Esophagus squamous epithelium (tissue), 5 donors: Measurements from ENCODE around the gene SLC22A16. TPM values are rescaled to one million over a fixed set of nuclear protein-coding genes. Genes with fewer than 3 reads are reported as not detected.
A peak's percentile ranks its signal among the peaks of the same experiment; 100 is the strongest.

ENCODE experiments used
- DNase-seq: peaks from one replicate; lab custom pipeline; 2025; lab: John Stamatoyannopoulos, UW
- H3K27ac ChIP-seq, 4 donors: fragments of 200-600 bp; sonication (generic); one replicate each; pipeline ENCODE4 v1.5.1; 2016 to 2019; ENCODE audit warnings: mild to moderate bottlenecking in 1 of 4
- H3K27me3 ChIP-seq, 4 donors: fragments of 200-600 bp; sonication (generic); 1 replicate in 3 of 4; 2 replicates in 1 of 4; pipeline versions ENCODE4 v1.5.1 to v1.6.0; 2017 to 2021; ENCODE audit warnings: antibody characterized with exemption in 1 of 4
- H3K36me3 ChIP-seq, 3 donors: fragments of 200-600 bp; sonication (generic); one replicate each; pipeline ENCODE4 v1.5.1; 2016 to 2019
- H3K4me1 ChIP-seq, 3 donors: fragments of 200-600 bp; sonication (generic); one replicate each; pipeline ENCODE4 v1.5.1; 2017 to 2019
- H3K4me3 ChIP-seq, 4 donors: fragments of 200-600 bp; sonication (generic); 1 replicate in 3 of 4; 2 replicates in 1 of 4; pipeline ENCODE4 v1.5.1; 2016 to 2019; ENCODE audit warnings: mild to moderate bottlenecking in 2 of 4, moderate library complexity in 1 of 4
- H3K9me3 ChIP-seq, 3 donors: fragments of 200-600 bp; sonication (generic); one replicate each; pipeline ENCODE4 v1.5.1; 2016 to 2019
- POLR2A ChIP-seq, 4 donors: fragments of 450-650 bp; IDR thresholded peaks; one replicate each; pipeline ENCODE4 v1.6.1; 2017; ENCODE audit warnings: antibody characterized with exemption in 4 of 4, mild to moderate bottlenecking in 4 of 4, moderate library complexity in 3 of 4
- WGBS, 2 donors: methylation state at CpG; one replicate each; pipeline ENCODE4 v1.1.5; 2018; 5-methylcytosine and 5-hydroxymethylcytosine counted together
- intact Hi-C: fragments of 100-400 bp; cut with DNase I; formaldehyde crosslinking; loops from one replicate; pipeline ENCODE4 v1.15.0; 2022
- total RNA-seq, 4 donors: library from RNA; depleted of rRNA; stranded (reverse); fragments of >200 nt; gene quantifications; one replicate each; pipeline ENCODE4 v1.1.0, GENCODE V29; 2016
- TF ChIP-seq, protein P1 (sequence below), 6 experiments: fragments of 450-650 bp in 4 of 6; fragments of 200-600 bp in 2 of 6; sonication (generic) in 2 of 6; IDR thresholded peaks; one replicate each; pipeline ENCODE4 v1.5.1; 2016 to 2019; ENCODE audit warnings: antibody characterized with exemption in 6 of 6, mild to moderate bottlenecking in 4 of 6, moderate library complexity in 4 of 6
- donor health status: DM: yes; HTN: yes; CAD: no.

The SLC22A16 gene
- total RNA-seq, 4 donors from 2014 or later, result 0.38 TPM; not detected in 3

DNA sequence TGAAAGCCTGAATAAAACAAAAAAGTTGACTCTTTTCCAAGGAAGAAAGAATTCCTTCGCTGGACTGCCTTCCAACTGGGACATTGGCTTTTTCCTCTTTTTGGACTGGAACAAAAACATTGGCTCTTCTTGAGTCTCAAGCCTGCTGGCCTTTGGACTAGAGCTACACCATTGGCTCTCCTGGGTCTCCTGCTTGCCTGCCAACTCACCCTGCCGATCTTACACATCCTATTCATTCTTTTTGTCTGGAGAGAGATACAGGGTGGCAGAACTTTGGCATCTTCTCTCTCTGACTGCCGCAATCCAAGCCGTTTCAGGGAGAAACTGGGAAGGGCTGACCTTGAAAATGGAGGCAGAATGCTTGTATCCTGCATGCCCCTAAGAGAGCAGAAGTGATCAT lies 81.2 kb downstream of the SLC22A16 start:
- no peak for TF ChIP-seq POLR2A (IDR thresholded peaks at IDR 0.05)
- TF ChIP-seq, protein P1, sequence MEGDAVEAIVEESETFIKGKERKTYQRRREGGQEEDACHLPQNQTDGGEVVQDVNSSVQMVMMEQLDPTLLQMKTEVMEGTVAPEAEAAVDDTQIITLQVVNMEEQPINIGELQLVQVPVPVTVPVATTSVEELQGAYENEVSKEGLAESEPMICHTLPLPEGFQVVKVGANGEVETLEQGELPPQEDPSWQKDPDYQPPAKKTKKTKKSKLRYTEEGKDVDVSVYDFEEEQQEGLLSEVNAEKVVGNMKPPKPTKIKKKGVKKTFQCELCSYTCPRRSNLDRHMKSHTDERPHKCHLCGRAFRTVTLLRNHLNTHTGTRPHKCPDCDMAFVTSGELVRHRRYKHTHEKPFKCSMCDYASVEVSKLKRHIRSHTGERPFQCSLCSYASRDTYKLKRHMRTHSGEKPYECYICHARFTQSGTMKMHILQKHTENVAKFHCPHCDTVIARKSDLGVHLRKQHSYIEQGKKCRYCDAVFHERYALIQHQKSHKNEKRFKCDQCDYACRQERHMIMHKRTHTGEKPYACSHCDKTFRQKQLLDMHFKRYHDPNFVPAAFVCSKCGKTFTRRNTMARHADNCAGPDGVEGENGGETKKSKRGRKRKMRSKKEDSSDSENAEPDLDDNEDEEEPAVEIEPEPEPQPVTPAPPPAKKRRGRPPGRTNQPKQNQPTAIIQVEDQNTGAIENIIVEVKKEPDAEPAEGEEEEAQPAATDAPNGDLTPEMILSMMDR (IDR thresholded peaks at IDR 0.05), result no peak
- 43 to 46% methylated on average over 3 to 4 of the region's 4 CpGs for WGBS, 2 donors
- no peaks in the 10 kb centered on the region for H3K9me3 ChIP-seq
- no peak for DNase-seq
- intact Hi-C loops, result loop anchor here (10.0 kb wide), 3 partner anchors 210 to 870 kb away; partner anchors contain the start of gene CDC40
- H3K4me1 ChIP-seq, result peaks cover 0 to 17% (median 0%) of the 10 kb centered on the region in 3 donors
- no peaks in the 10 kb centered on the region for H3K27me3 ChIP-seq
- no peak overlapping the region for H3K4me3 ChIP-seq
- H3K36me3 ChIP-seq, result no peaks in the 10 kb centered on the region
- peak overlapping the region in 1 of 4 donors; percentile 7 for H3K27ac ChIP-seq

DNA sequence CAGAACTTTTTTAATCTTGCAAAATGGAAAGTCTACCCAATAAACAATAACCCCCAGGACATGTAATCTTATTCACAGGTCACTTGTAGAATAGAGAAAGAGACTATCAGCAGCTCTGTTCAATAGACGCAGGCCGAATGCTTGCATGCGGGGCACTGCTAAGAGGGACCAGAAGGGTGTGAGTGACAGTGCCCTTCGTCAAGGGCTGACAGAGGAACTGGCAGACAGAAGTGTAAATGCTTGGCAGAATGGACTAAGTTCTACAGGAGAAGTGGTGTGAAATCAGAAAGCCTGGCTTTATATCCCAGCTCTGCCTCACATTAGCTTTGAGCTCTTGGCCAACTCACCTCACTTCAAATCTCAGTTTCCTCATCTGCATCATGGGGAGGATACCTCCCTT lies 82.0 kb downstream of the SLC22A16 start:
- H3K36me3 ChIP-seq, result no peaks in the 10 kb centered on the region
- intact Hi-C loops, result loop anchor here (10.0 kb wide), 3 partner anchors 210 to 870 kb away; partner anchors contain the start of gene CDC40
- DNase-seq, result no peak
- H3K4me3 ChIP-seq, result no peak overlapping the region
- TF ChIP-seq POLR2A (IDR thresholded peaks at IDR 0.05), result no peak
- TF ChIP-seq, protein P1 (IDR thresholded peaks at IDR 0.05), result no peak
- WGBS, 2 donors, result 92 to 94% methylated on average over 4 of the region's 4 CpGs
- peaks cover 0 to 8% (median 0%) of the 10 kb centered on the region in 3 donors for H3K4me1 ChIP-seq
- H3K27ac ChIP-seq, result peak overlapping the region in 1 of 4 donors; percentile 7
- H3K9me3 ChIP-seq, result no peaks in the 10 kb centered on the region
- no peaks in the 10 kb centered on the region for H3K27me3 ChIP-seq

DNA sequence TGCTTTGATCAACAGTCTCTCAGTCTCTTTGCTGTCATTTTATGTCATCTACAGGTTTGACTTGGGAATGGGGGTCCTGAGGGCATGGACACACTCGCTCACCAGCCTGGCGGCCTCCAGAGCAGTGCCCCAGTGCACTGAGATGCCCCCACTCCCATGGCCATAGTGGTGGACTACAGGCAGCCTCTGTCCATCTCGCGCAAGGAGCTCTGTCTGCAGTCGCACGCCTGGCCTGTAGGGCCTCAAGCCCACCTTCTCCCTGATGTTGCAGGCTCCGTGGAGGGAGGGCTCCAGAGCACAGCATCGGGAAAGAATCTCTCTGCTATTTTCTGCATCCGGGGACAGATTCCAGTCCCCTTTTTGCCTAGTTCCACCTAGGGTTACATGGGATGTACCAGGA lies 83.7 kb downstream of the SLC22A16 start:
- DNase-seq, result no peak
- Histone ChIP-seq H3K36me3 (no peaks in the 10 kb centered on the region), H3K27ac (no peak overlapping the region), H3K27me3 (no peaks in the 10 kb centered on the region), H3K4me3 (no peak overlapping the region), H3K4me1 (peaks cover 0 to 5% (median 0%) of the 10 kb centered on the region in 3 donors), H3K9me3 (no peaks in the 10 kb centered on the region)
- 80 to 83% methylated on average over 1 to 8 of the region's 9 CpGs for WGBS, 2 donors
- TF ChIP-seq, protein P1 (IDR thresholded peaks at IDR 0.05), result no peak
- no peak for TF ChIP-seq POLR2A (IDR thresholded peaks at IDR 0.05)
- intact Hi-C loops, result loop anchor here (10.0 kb wide), 3 partner anchors 208 to 868 kb away; partner anchors contain the start of gene CDC40

GRCh38 chr6:110390404-110390803 lies 86.0 kb downstream of the SLC22A16 start:
- Histone ChIP-seq H3K4me1 (peaks cover 0 to 3% (median 0%) of the 10 kb centered on the region in 3 donors), H3K27ac (no peak overlapping the region), H3K36me3 (no peaks in the 10 kb centered on the region), H3K27me3 (no peaks in the 10 kb centered on the region), H3K4me3 (no peak overlapping the region), H3K9me3 (no peaks in the 10 kb centered on the region)
- DNase-seq, result no peak
- intact Hi-C loops, result loop anchor here (10.0 kb wide), 3 partner anchors 206 to 866 kb away; partner anchors contain the start of gene CDC40
- TF ChIP-seq, protein P1 (IDR thresholded peaks at IDR 0.05), result no peak
- no peak for TF ChIP-seq POLR2A (IDR thresholded peaks at IDR 0.05)
- 30 to 34% methylated on average over 2 of the region's 2 CpGs for WGBS, 2 donors

DNA sequence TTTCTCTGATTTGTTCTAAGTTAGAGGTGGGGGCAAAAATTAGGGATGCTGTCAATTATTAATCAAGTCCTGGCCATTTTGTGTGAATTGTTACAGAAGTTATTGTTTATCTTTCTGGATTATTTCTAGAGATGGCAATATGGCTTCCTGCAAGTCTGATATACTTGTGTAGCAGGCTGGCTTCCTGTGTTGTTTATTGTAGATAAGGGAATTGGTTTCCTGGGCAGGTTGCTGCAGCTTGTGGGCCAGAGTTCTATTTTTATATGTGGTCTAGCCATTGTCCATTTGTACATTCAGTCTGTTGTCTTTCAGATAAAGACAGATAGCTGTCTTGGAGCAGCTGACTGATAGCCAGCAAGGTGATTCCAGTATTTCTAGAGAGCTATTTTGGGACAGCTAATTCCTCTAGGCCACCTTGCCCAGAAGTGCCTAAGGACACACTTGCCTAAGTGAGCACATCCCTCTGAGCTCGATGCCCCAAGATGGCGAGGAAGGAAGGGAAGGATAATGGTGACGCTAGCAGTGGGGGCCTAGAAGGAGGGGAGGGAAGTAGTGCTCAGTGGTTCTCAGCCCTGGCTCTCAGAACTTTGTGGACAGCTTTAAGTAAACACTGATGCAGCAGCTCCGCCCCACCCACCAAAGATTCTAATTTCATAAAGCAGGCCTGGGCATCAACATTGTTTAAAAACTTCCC lies 86.6 kb downstream of the SLC22A16 start:
- no peak overlapping the region for H3K27ac ChIP-seq
- H3K4me3 ChIP-seq, result no peak overlapping the region
- 68 to 75% methylated on average over 4 of the region's 4 CpGs for WGBS, 2 donors
- no peaks in the 10 kb centered on the region for H3K27me3 ChIP-seq
- no peak for TF ChIP-seq POLR2A (IDR thresholded peaks at IDR 0.05)
- TF ChIP-seq, protein P1 (IDR thresholded peaks at IDR 0.05), result no peak
- H3K9me3 ChIP-seq, result no peaks in the 10 kb centered on the region
- H3K4me1 ChIP-seq, result no peaks in the 10 kb centered on the region
- intact Hi-C loops, result loop anchor here (10.0 kb wide), 3 partner anchors 205 to 865 kb away; partner anchors contain the start of gene CDC40
- no peaks in the 10 kb centered on the region for H3K36me3 ChIP-seq
- no peak for DNase-seq
